Stimulated activated naive B cell treated with anti-CD40 and anti-IgM and Interleukin-4, amounts not matched to agents 10 μg/mL and 1 μg/mL and 100 μg/mL, for 72 hours (primary cell): ENCODE measurements around the gene GRSF1.
A peak's percentile ranks its signal among the peaks of the same experiment; 100 is the strongest.
"Not testable (repeated sequence)": the region's sequence is repeated elsewhere in the genome, so short reads cannot be mapped to it uniquely, and the experiment has no call there.

Experiments used
- ATAC-seq, 2 donors: fragments of 150-1000 bp; cut with Tn5 transposase; replicated peaks; 2 replicates each; pipeline ENCODE4 v1.10.0; 2021; ENCODE audit warnings: moderate library complexity in 1 of 2
- DNase-seq: peaks from one replicate; pipeline ENCODE4 v3.0.0; 2021
- H3K27ac Mint-ChIP-seq: one replicate; pipeline ENCODE4 v1.8.0; 2022; ENCODE audit warnings: mild to moderate bottlenecking, mixed read lengths
- H3K27me3 Mint-ChIP-seq, 2 donors: one replicate each; pipeline ENCODE4 v1.8.0; 2022; ENCODE audit warnings: mixed read lengths in 2 of 2
- H3K36me3 Mint-ChIP-seq, 2 donors: one replicate each; pipeline ENCODE4 v1.8.0; 2022; ENCODE audit warnings: mixed read lengths in 2 of 2, mild to moderate bottlenecking in 1 of 2
- H3K4me1 Mint-ChIP-seq, 2 donors: one replicate each; pipeline ENCODE4 v1.8.0; 2022; ENCODE audit warnings: mixed read lengths in 2 of 2, mild to moderate bottlenecking in 1 of 2
- H3K4me3 Mint-ChIP-seq, 2 donors: one replicate each; pipeline ENCODE4 v1.8.0; 2022; ENCODE audit warnings: mild to moderate bottlenecking in 2 of 2, mixed read lengths in 2 of 2, moderate library complexity in 1 of 2
- H3K9me3 Mint-ChIP-seq, 2 donors: one replicate each; pipeline ENCODE4 v1.8.0; 2022; ENCODE audit warnings: mixed read lengths in 2 of 2, mild to moderate bottlenecking in 1 of 2

GRSF1 gene

DNA sequence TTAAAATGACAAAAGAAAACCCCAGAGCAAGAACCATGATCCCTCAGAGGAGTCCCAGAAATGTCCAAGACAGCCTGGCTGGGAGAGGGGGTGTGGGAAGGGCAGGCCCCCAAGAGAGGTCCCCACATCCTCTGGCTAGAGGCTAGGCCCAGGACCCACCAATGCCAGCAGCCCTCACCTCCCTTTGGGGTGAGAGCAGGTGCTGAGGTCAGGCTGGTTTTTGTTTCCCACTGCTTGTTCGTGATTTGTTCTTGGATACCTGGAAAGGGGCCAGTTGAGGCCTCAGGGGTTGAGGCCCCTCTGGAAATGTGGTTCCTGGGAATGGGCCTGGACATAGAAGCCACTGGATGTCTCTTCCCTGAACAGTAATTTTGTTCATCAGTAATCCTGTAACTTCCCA lies 2.3 kb upstream of the GRSF1 start:
- peak overlapping the region; percentile 97 for H3K27ac Mint-ChIP-seq
- DNase-seq (no peak), ATAC-seq (no peak)
- H3K27me3 Mint-ChIP-seq: no peaks in the 10 kb centered on the region
- peak overlapping the region; percentile 69 to 78 for H3K4me3 Mint-ChIP-seq
- peaks cover 0 to 2% of the 10 kb centered on the region in 2 donors for H3K9me3 Mint-ChIP-seq
- H3K4me1 Mint-ChIP-seq: peaks cover 20 to 61% of the 10 kb centered on the region in 2 donors
- H3K36me3 Mint-ChIP-seq: peaks cover 8 to 10% of the 10 kb centered on the region in 2 donors

DNA sequence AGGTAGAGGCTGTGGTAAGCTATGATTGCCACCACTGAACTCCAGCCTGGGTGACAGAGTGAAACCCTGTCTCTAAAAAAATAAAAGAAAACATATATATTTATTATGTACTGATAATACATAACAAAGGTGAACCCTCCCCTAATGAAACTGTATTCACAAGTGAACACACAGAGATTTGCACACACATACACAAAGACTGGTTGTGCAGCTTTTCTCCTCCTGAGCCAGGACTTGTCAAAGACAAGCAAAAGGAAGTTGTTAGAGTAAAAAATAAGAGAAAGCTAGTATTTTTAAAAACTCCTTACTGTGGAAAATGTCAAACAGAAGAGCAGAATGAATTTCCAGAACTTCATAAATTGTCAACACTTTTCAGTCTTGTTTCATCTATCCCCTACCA lies 1.5 kb upstream of the GRSF1 start:
- Mint-ChIP-seq H3K4me3 (no peak overlapping the region), H3K27ac (peak overlapping the region; percentile 97), H3K4me1 (peaks cover 23 to 61% of the 10 kb centered on the region in 2 donors)

GRCh38 chr4:70840631-70841030 lies 941 bp upstream of the GRSF1 start:
- Mint-ChIP-seq H3K27ac (peak overlapping the region; percentile 67), H3K4me1 (peaks cover 25 to 65% of the 10 kb centered on the region in 2 donors), H3K36me3 (peaks cover 13 to 22% of the 10 kb centered on the region in 2 donors), H3K4me3 (peak overlapping the region in 1 of 2 donors; percentile 11)
- not testable (repeated sequence) for H3K27me3 Mint-ChIP-seq, DNase-seq, H3K9me3 Mint-ChIP-seq, ATAC-seq

More for the DNA sequence above, 1.5 kb upstream of the GRSF1 start:
- peaks cover 13 to 16% of the 10 kb centered on the region in 2 donors for H3K36me3 Mint-ChIP-seq
- H3K9me3 Mint-ChIP-seq: peaks cover 0 to 2% of the 10 kb centered on the region in 2 donors
- no peaks in the 10 kb centered on the region for H3K27me3 Mint-ChIP-seq
- no peak for DNase-seq
- ATAC-seq: no peak

GRCh38 chr4:70840137-70840536 lies 447 bp upstream of the GRSF1 start:
- Mint-ChIP-seq H3K4me3 (peak overlapping the region; percentile 43 to 53), H3K4me1 (peaks cover 24 to 63% of the 10 kb centered on the region in 2 donors), H3K36me3 (peaks cover 14 to 22% of the 10 kb centered on the region in 2 donors), H3K27ac (peak overlapping the region; percentile 67)
- H3K27me3 Mint-ChIP-seq, ATAC-seq, DNase-seq, H3K9me3 Mint-ChIP-seq: not testable (repeated sequence)

DNA sequence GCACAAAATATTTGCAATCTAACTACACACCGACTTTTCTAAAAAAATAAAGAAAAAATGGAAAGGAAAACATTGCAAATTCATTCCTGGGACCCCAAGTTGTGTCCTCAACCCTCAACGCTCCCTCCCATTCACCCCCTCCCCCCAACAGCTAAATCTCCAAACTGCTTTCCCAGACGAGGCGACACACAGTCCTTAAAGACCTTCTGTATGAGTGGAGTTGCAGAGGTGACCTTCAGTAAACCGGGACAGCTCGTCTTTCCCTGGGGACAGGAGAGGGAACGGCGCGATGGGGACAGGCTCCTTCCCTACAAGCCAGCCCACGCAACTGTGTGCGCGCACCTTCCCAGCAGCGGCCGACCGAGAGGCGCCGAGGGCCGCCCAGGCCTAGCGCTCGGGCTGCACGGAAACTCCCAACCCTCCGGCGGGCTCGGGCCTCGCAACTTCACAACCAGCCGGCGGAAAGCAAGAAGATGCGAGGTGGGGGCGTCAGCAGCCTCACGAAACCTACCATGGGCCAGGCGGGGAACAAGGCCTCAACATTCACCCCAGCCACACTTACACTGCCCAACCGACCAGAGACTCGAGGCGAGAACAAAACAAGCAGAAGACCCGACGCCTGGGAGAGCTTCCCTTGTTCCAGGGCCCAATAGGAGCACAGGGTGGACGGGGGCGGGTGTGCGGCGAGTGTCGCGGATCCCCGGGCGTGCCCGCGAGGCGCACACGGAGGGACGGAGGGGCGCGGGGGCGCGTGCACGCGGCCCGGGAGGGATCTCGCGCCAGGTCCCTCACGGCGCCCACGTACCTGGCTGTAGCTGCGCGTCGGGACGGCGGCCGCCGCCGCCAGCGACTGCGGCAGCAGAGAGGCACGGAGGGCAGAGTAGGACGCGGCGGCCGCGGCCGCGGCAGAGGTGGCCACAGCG lies 763 bp downstream of the GRSF1 start:
- Mint-ChIP-seq H3K9me3 (no peaks in the 10 kb centered on the region), H3K36me3 (peaks cover 17 to 23% of the 10 kb centered on the region in 2 donors), H3K27ac (peak overlapping the region; percentile 98), H3K4me1 (peaks cover 19 to 51% of the 10 kb centered on the region in 2 donors), H3K4me3 (peak overlapping the region; percentile 96 to 97), H3K27me3 (no peaks in the 10 kb centered on the region)
- peak; percentile 61 for DNase-seq
- peak; percentile 45 to 52 for ATAC-seq

- Mint-ChIP-seq H3K36me3 (peaks cover 23 to 25% of the 10 kb centered on the region in 2 donors), H3K27ac (peak overlapping the region; percentile 37), H3K9me3 (no peaks in the 10 kb centered on the region), H3K4me3 (peak overlapping the region; percentile 96 to 97), H3K4me1 (peaks cover 19 to 44% of the 10 kb centered on the region in 2 donors), H3K27me3 (no peaks in the 10 kb centered on the region)
- ATAC-seq: no peak
- no peak for DNase-seq
Measured at GRCh38 chr4:70838204-70838603, 1.5 kb downstream of the GRSF1 start.

- Mint-ChIP-seq H3K36me3 (peaks cover 34 to 41% of the 10 kb centered on the region in 2 donors), H3K4me1 (peaks cover 12 to 30% of the 10 kb centered on the region in 2 donors), H3K27ac (no peak overlapping the region), H3K9me3 (no peaks in the 10 kb centered on the region), H3K4me3 (no peak overlapping the region), H3K27me3 (no peaks in the 10 kb centered on the region)
- ATAC-seq (no peak), DNase-seq (no peak)
Measured at GRCh38 chr4:70836081-70836480, 3.6 kb downstream of the GRSF1 start.

DNA sequence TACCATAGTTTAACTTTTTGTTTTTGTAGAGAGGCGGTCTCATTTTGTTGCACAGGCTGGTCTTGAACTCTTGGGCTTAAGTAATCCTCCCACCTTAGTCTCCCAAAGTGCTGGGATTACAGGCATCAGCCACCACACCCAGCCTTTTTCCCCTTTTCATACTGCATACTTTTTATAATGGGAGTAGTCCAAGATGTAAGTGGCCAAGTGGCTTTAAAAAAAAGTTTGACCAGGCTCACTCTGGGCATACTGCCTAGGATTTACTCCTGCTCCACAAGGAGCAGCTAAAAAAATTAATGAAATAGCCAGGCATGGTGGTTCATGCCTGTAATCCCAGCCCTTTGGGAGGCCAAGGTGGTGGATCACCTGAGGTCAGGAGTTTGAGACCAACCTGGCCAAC lies 6.0 kb downstream of the GRSF1 start:
- H3K4me1 Mint-ChIP-seq: peaks cover 10 to 19% of the 10 kb centered on the region in 2 donors
- H3K27me3 Mint-ChIP-seq: no peaks in the 10 kb centered on the region
- ATAC-seq (no peak), DNase-seq (no peak)
- H3K36me3 Mint-ChIP-seq: peaks cover 45 to 52% of the 10 kb centered on the region in 2 donors
- no peaks in the 10 kb centered on the region for H3K9me3 Mint-ChIP-seq
- no peak overlapping the region for H3K27ac Mint-ChIP-seq
- no peak overlapping the region for H3K4me3 Mint-ChIP-seq

- DNase-seq: no peak
- peaks cover 46 to 57% of the 10 kb centered on the region in 2 donors for H3K36me3 Mint-ChIP-seq
- H3K4me1 Mint-ChIP-seq: peaks cover 5 to 10% of the 10 kb centered on the region in 2 donors
- H3K4me3 Mint-ChIP-seq: no peak overlapping the region
- no peaks in the 10 kb centered on the region for H3K27me3 Mint-ChIP-seq
- no peak for ATAC-seq
- H3K27ac Mint-ChIP-seq: no peak overlapping the region
- no peaks in the 10 kb centered on the region for H3K9me3 Mint-ChIP-seq
Measured at GRCh38 chr4:70831293-70831692, 8.4 kb downstream of the GRSF1 start.

- H3K4me1 Mint-ChIP-seq: peaks cover 4 to 5% of the 10 kb centered on the region in 2 donors
- H3K27me3 Mint-ChIP-seq: no peaks in the 10 kb centered on the region
- H3K27ac Mint-ChIP-seq: no peak overlapping the region
- H3K9me3 Mint-ChIP-seq: no peaks in the 10 kb centered on the region
- DNase-seq (no peak), ATAC-seq (no peak)
- no peak overlapping the region for H3K4me3 Mint-ChIP-seq
- H3K36me3 Mint-ChIP-seq: peaks cover 54 to 60% of the 10 kb centered on the region in 2 donors
Measured at GRCh38 chr4:70830054-70830453, 9.6 kb downstream of the GRSF1 start.

GRCh38 chr4:70829492-70829891 lies 10.2 kb downstream of the GRSF1 start:
- H3K9me3 Mint-ChIP-seq: no peaks in the 10 kb centered on the region
- DNase-seq (no peak), ATAC-seq (no peak)
- H3K27ac Mint-ChIP-seq: no peak overlapping the region
- H3K4me3 Mint-ChIP-seq: no peak overlapping the region
- H3K27me3 Mint-ChIP-seq: no peaks in the 10 kb centered on the region
- peaks cover 55 to 61% of the 10 kb centered on the region in 2 donors for H3K36me3 Mint-ChIP-seq
- peaks cover 2 to 5% of the 10 kb centered on the region in 2 donors for H3K4me1 Mint-ChIP-seq

DNA sequence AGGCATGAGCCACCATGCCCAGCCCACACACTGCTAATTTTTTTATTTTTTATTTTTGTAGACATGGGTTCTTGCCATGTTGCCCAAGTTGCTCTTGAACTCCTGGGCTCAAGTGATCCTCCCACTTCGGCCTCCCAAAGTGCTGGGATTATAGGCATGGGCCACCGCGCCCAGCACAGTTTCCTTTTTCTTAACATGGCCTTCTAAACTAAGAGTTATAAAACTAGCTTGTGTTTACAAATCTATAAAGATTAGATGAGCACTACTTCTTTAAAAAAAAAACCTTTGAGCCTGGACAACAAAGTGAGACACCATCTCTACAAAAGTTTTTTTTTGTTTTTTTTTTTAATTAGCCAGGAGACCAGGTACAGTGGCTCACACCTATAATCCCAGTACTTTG lies 10.7 kb downstream of the GRSF1 start:
- H3K36me3 Mint-ChIP-seq: peaks cover 54 to 66% of the 10 kb centered on the region in 2 donors
- no peak overlapping the region for H3K4me3 Mint-ChIP-seq
- H3K9me3 Mint-ChIP-seq: no peaks in the 10 kb centered on the region
- H3K27ac Mint-ChIP-seq: no peak overlapping the region
- H3K27me3 Mint-ChIP-seq: no peaks in the 10 kb centered on the region
- ATAC-seq (no peak), DNase-seq (no peak)
- H3K4me1 Mint-ChIP-seq: peaks cover 2 to 5% of the 10 kb centered on the region in 2 donors

- no peak overlapping the region for H3K4me3 Mint-ChIP-seq
- H3K9me3 Mint-ChIP-seq: no peaks in the 10 kb centered on the region
- DNase-seq: no peak
- no peak for ATAC-seq
- H3K27ac Mint-ChIP-seq: no peak overlapping the region
- H3K36me3 Mint-ChIP-seq: peaks cover 35 to 59% of the 10 kb centered on the region in 2 donors
- peaks cover 17 to 20% of the 10 kb centered on the region in 2 donors for H3K4me1 Mint-ChIP-seq
- no peaks in the 10 kb centered on the region for H3K27me3 Mint-ChIP-seq
Measured at GRCh38 chr4:70818921-70819320, 20.8 kb downstream of the GRSF1 start.

- Mint-ChIP-seq H3K9me3 (no peaks in the 10 kb centered on the region), H3K27ac (no peak overlapping the region), H3K4me3 (peak overlapping the region in 1 of 2 donors; percentile 7), H3K27me3 (no peaks in the 10 kb centered on the region), H3K36me3 (peaks cover 35 to 59% of the 10 kb centered on the region in 2 donors), H3K4me1 (peaks cover 17 to 20% of the 10 kb centered on the region in 2 donors)
- ATAC-seq: peak; percentile 86 to 88
- no peak for DNase-seq
Measured at GRCh38 chr4:70818173-70818855, 21.4 kb downstream of the GRSF1 start.
